Activated naive CD8-positive, alpha-beta T cell treated with anti-CD3 and anti-CD28 coated beads, Interleukin-2, amount 50 U/mL, for 24 hours (primary cell): ENCODE results near the gene DOK4.
A peak's percentile ranks its signal among the peaks of the same experiment; 100 is the strongest.
"Not testable (repeated sequence)": the region's sequence is repeated elsewhere in the genome, so short reads cannot be mapped to it uniquely, and the experiment has no call there.

Experiments used
- ATAC-seq: fragments of 150-1000 bp; cut with Tn5 transposase; one replicate; pipeline ENCODE4 v1.10.0; 2021
- DNase-seq: peaks from one replicate; pipeline ENCODE4 v3.0.0; 2021
- H3K27ac Mint-ChIP-seq: one replicate; pipeline ENCODE4 v1.8.0; 2021; ENCODE audit warnings: mild to moderate bottlenecking, mixed read lengths
- H3K27me3 Mint-ChIP-seq: one replicate; pipeline ENCODE4 v1.8.0; 2021; ENCODE audit warnings: mixed read lengths
- H3K36me3 Mint-ChIP-seq: one replicate; pipeline ENCODE4 v1.8.0; 2021; ENCODE audit warnings: low read depth, mixed read lengths
- H3K4me1 Mint-ChIP-seq: one replicate; pipeline ENCODE4 v1.8.0; 2021; ENCODE audit warnings: mixed read lengths
- H3K4me3 Mint-ChIP-seq: one replicate; pipeline ENCODE4 v1.8.0; 2021; ENCODE audit warnings: mild to moderate bottlenecking, moderate library complexity, mixed read lengths
- H3K9me3 Mint-ChIP-seq: one replicate; pipeline ENCODE4 v1.8.0; 2021; ENCODE audit warnings: mixed read lengths

DOK4 gene

DNA sequence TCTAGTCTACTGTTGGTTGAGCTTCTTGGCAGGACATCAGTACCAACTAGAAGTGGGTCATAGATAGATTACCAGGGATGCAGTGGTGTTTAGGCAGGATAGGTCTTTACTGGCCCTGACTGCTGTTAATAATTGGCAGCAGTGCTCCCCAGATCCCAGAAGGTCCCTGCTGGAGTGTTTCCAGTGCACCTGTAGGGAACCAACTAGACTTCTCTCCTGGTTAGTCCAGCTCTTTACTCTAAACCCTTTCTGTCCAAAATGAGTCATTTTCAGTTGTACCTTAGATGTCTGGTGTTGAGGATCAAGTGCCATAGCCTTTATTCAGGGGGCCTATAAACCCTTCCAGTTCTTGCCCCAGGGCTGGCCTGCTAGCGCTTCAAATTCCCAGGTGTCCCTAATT, 15.1 kb downstream of the DOK4 start:
- Mint-ChIP-seq H3K36me3 (peaks cover 25% of the 10 kb centered on the region), H3K4me1 (peaks cover 7% of the 10 kb centered on the region), H3K27me3 (no peaks in the 10 kb centered on the region), H3K9me3 (no peaks in the 10 kb centered on the region), H3K4me3 (no peak overlapping the region), H3K27ac (peak overlapping the region; percentile 27)
- DNase-seq: no peak
- ATAC-seq: no peak

DNA sequence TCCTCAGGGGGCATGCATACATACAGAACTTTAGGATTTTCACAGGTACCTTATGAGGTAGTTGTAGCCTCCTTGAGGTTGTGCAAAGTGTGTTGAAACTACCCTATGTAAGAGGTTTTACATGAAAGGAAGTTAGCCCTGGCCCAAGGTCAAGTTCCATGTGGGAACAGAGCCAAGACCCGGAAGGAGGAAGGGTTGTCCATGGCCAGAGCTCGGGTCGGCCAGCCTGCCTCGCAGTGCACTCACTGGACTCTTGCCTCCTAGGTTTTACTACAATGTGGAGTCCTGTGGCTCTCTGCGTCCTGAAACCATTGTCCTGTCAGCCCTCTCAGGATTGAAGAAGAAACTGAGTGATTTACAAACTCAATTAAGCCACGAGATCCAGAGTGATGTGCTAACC, 15.6 kb downstream of the DOK4 start:
- Mint-ChIP-seq H3K36me3 (peaks cover 30% of the 10 kb centered on the region), H3K4me3 (no peak overlapping the region), H3K4me1 (peaks cover 5% of the 10 kb centered on the region), H3K27ac (peak overlapping the region; percentile 27), H3K9me3 (no peaks in the 10 kb centered on the region), H3K27me3 (no peaks in the 10 kb centered on the region)
- DNase-seq (no peak), ATAC-seq (no peak)

DNA sequence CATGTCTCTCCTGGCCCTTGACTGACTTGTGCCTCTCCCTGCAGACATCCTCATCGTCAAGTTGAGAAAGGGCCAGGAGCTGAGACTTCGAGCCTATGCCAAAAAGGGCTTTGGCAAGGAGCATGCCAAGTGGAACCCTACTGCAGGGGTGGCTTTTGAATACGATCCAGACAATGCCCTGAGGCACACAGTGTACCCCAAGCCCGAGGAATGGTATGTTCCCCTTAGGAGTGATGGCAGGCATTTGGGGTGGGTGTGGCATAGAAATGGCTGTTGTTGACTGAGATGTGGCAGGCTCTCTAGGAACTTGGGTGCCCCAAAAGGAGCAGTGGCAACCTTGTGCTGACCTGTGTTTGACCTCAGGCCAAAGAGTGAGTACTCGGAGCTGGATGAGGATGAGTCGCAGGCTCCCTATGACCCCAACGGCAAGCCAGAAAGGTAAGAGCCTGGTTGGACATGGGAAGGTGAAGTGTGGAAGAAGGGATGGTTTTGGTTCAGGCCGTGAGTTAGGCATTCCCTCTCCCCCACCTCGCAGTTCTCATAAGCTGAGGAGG, 16.3 kb downstream of the DOK4 start:
- ATAC-seq (no peak), DNase-seq (no peak)
- H3K27me3 Mint-ChIP-seq: no peaks in the 10 kb centered on the region
- peaks cover 4% of the 10 kb centered on the region for H3K4me1 Mint-ChIP-seq
- no peak overlapping the region for H3K4me3 Mint-ChIP-seq
- no peaks in the 10 kb centered on the region for H3K9me3 Mint-ChIP-seq
- peaks cover 32% of the 10 kb centered on the region for H3K36me3 Mint-ChIP-seq
- no peak overlapping the region for H3K27ac Mint-ChIP-seq

DNA sequence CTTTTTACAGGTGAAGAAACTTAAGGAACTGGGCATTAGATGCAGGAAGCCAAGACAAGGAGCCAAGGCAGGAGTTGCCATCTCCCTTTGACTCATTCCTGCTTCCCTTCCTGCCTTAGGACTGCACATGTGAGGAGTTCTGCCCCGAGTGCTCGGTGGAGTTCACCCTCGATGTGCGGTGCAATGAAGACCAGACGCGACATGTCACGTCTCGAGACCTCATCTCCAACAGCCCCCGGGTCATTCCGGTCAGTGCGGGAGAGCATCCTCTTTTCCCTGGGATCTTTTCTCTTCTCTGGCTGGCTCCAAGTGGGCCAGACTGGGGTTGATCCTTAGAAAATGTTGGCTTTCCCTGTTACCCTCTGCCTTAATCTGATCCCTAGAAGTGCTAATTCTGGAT, 17.2 kb downstream of the DOK4 start:
- no peak overlapping the region for H3K4me3 Mint-ChIP-seq
- no peaks in the 10 kb centered on the region for H3K9me3 Mint-ChIP-seq
- ATAC-seq: no peak
- H3K4me1 Mint-ChIP-seq: peaks cover 11% of the 10 kb centered on the region
- H3K36me3 Mint-ChIP-seq: peaks cover 39% of the 10 kb centered on the region
- H3K27me3 Mint-ChIP-seq: no peaks in the 10 kb centered on the region
- H3K27ac Mint-ChIP-seq: no peak overlapping the region
- no peak for DNase-seq

DNA sequence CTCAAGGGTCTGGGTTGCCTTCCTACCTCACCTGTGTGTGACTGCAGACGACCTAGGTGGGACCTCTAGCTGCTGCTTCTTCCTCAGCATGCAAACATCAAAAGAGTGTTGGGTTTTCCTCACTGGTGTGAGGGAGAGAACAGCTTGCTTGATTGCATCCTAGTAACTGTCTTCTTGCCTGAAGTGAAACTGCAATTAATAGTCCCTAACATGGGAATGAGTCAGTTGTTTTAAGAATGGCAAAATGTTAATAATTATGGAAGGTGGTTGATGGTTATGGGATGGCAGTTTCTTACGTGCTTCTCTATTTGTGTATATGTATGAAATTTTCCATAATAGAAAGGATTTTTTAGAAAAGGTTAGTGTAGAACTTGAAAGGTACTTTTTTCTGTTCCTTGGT, 17.9 kb downstream of the DOK4 start:
- Mint-ChIP-seq H3K27me3 (no peaks in the 10 kb centered on the region), H3K9me3 (no peaks in the 10 kb centered on the region), H3K4me3 (no peak overlapping the region), H3K36me3 (peaks cover 42% of the 10 kb centered on the region), H3K4me1 (peaks cover 18% of the 10 kb centered on the region), H3K27ac (peak overlapping the region; percentile 48)
- ATAC-seq: no peak
- DNase-seq: no peak

DNA sequence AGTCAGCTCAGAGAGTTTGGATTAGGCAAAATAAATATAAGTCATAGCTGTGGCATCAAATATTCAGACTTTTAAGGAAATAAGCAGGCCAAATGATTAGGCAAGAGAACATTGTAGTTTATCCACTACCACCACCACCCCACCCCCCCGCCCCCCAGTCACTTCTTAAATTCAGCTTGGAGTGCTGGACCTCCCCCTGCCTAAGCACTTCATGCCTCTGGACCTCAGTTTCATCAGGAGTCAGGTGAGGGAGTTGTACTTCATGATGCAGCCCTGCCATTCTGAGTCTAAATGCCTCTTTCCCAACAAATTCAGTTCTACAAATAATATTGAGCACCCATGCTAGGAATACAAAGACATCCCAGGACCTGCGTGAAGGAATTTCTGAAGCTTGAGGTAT, 21.8 kb downstream of the DOK4 start:
- DNase-seq (no peak), ATAC-seq (no peak)
- peak overlapping the region; percentile 61 for H3K27ac Mint-ChIP-seq
- no peaks in the 10 kb centered on the region for H3K27me3 Mint-ChIP-seq
- peak overlapping the region; percentile 99 for H3K4me3 Mint-ChIP-seq
- H3K36me3 Mint-ChIP-seq: peaks cover 30% of the 10 kb centered on the region
- no peaks in the 10 kb centered on the region for H3K9me3 Mint-ChIP-seq
- H3K4me1 Mint-ChIP-seq: peaks cover 25% of the 10 kb centered on the region

DNA sequence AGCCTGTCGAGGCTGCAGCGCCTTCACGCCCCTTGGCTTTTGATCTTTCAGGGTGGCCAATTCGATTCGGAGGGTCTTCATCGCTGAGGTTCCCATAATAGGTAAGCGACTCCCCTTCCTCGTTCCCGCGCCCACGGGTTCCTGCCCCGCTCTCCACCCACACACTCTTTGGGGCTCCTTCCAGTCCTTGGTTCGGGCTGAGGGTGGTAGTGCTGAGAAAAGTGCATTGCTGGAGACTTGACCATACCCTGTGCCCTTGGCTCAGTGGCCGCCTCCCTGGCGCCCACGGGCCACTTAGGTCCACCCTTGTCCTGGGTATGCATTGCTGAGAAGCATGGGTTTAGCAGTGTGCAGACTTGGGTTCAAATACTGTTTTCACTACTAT, 23.3 kb downstream of the DOK4 start:
- Mint-ChIP-seq H3K4me1 (peaks cover 25% of the 10 kb centered on the region), H3K27ac (peak overlapping the region; percentile 99), H3K36me3 (peaks cover 23% of the 10 kb centered on the region), H3K9me3 (no peaks in the 10 kb centered on the region), H3K4me3 (peak overlapping the region; percentile 99), H3K27me3 (no peaks in the 10 kb centered on the region)
- ATAC-seq (no peak), DNase-seq (no peak)

DNA sequence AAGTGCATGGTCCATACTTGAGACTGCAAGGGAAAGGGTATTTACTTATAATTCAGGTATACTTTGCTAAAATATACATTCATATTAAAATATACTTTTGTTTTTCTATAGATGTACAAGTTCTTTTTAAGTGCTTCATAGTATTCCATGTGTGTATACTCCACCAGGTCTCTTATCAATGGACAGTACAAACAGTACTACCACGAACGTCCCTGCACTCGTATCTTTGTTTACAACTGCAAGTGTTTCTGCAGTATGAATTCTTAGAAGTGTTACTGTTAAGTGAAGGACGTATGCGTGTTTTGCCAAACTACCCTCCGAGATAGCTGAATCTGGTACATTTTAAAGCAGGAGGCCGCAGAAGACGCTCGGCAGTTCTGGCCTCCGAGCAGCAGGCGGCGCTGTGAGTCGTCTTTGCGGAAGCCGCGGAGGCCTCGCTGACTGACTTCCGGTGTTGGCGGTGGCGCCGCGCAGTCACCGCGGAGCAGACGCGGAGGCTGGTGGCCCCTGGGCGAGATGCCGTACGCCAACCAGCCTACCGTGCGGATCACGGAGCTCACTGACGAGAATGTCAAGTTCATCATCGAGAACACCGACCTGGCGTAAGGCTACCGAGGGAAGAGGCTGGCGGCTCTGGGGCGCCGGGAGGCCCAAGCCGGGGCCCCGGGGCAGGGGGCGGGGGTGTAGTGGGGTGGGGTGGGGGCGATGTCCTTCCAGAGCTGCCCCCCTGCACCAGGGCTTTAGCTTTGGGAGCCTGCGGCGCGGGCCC, 23.9 kb downstream of the DOK4 start, which contains the start of gene POLR2C:
POLR2C (plus strand) TSS at position 471 of the 769 bp plus-strand sequence; CDS start at position 517, 46 bp downstream.
- H3K4me1 Mint-ChIP-seq: peaks cover 25% of the 10 kb centered on the region
- peak; percentile 91 for ATAC-seq
- DNase-seq: peak; percentile 96
- H3K4me3 Mint-ChIP-seq: peak within 1 kb of the TSS; percentile 99
- H3K27me3 Mint-ChIP-seq: no peaks in the 10 kb centered on the region
- H3K9me3 Mint-ChIP-seq: no peaks in the 10 kb centered on the region
- peaks cover 20% of the 10 kb centered on the region for H3K36me3 Mint-ChIP-seq
- H3K27ac Mint-ChIP-seq: peak within 1 kb of the TSS; percentile 99

DNA sequence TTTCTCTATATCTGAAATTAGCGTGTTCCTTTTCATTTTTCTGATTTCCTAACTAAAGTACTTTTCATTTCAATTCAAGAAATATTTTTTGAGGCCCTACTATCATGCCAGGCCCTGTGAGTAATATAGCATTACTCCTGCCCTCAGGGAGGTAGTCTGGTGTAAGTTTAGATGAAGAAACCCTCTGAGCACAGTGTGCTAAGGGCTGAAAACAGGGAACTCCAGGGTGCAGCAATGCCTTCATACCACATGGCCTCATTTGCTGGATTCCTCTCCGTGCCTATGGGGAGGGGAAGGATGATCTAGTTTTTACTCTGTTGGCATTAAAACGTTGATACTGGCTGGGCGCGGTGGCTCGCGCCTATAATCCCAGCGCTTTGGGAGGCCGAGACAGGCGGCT, 34.3 kb downstream of the DOK4 start:
- ATAC-seq (no peak), DNase-seq (no peak)
- H3K4me3 Mint-ChIP-seq: no peak overlapping the region
- H3K9me3 Mint-ChIP-seq: no peaks in the 10 kb centered on the region
- peaks cover 23% of the 10 kb centered on the region for H3K4me1 Mint-ChIP-seq
- H3K36me3 Mint-ChIP-seq: peaks cover 32% of the 10 kb centered on the region
- no peaks in the 10 kb centered on the region for H3K27me3 Mint-ChIP-seq
- no peak overlapping the region for H3K27ac Mint-ChIP-seq

DNA sequence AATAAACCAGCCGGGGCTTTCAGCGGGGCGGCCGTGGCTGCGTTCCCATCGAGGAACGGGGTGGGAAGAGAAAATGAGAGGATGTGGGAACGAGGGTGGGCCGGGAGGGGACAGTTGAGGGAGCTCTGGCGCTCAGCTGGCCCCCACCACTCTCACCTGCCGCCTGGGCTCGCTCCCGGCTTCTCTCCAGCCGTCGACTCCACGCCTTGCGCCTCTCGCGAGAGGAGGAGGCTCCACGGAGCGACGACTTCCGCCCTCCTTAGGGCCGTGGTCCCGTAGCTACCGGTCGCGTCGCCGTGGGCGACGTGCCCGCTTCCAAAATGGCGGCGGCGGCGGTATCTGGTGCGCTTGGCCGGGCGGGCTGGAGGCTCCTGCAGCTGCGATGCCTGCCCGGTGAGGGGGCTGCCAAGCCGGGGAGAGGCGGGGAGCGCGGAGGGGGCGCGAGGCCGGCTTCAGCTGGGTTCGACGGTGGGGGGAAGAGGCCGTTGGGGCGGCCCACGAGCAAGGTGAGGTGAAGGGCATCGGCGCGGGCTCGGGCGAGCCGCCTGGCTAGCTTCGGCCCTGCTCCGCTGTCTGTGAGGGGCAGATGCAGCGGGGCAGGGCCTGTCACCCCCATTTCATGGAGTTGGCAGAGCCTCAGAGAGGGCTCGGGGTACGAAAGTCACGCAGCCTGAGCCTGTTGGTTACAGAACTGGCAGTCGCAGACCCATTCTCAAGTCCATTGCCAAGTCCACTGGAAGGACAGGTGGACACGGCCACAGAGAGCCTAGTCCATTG, 38.9 kb downstream of the DOK4 start, which contains the start of the genes CIAPIN1 and COQ9:
CIAPIN1 (minus strand) TSS at position 200 of the 777 bp plus-strand sequence. CDS start 6,457 bp downstream, outside the sequence.
COQ9 (plus strand) TSS at position 294 of the 777 bp plus-strand sequence; CDS start at position 321, 27 bp downstream.
- DNase-seq (peak; percentile 92), ATAC-seq (peak; percentile 99)
- Mint-ChIP-seq H3K27ac (peak within 1 kb of the TSS; percentile 89), H3K27me3 (no peaks in the 10 kb centered on the region), H3K36me3 (peaks cover 21% of the 10 kb centered on the region), H3K9me3 (no peaks in the 10 kb centered on the region), H3K4me3 (peak within 1 kb of the TSS; percentile 94), H3K4me1 (peaks cover 43% of the 10 kb centered on the region)

DNA sequence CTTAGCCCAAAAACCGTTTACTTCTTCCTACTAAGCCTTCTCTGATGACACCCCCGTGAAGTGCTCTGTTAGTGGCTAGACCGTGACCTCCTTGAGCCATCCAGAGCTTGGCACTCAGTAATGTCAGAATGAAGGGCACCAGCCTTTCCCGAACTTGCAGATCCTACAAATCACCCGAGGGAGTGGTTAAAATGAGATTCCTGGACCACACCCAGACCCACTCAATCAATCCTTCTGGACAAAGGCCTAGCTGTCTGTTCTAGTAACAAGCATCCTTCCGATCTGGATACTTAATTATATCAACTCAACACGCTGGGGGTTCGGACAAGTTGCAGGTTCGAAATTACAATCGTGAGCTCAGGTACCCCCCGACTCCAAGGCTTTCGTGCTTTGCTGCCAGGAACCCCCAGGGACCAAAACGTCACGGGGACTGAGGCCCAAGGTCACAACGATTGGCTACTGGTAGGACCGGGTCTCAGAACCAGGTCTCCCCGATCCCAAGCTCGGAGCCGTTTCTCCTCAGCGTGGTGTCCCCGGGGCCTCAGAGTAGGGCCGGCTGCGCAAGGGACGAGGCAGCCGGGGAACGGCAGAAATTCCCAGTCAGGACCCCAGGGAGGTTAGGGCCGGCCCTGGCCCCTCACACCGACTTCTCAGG, 39.6 kb downstream of the DOK4 start:
- peaks cover 2% of the 10 kb centered on the region for H3K9me3 Mint-ChIP-seq
- H3K4me3 Mint-ChIP-seq: peak overlapping the region; percentile 94
- H3K4me1 Mint-ChIP-seq: peaks cover 43% of the 10 kb centered on the region
- H3K36me3 Mint-ChIP-seq: peaks cover 21% of the 10 kb centered on the region
- DNase-seq (peak; percentile 30), ATAC-seq (peak; percentile 30)
- H3K27me3 Mint-ChIP-seq: no peaks in the 10 kb centered on the region
- H3K27ac Mint-ChIP-seq: peak overlapping the region; percentile 89

DNA sequence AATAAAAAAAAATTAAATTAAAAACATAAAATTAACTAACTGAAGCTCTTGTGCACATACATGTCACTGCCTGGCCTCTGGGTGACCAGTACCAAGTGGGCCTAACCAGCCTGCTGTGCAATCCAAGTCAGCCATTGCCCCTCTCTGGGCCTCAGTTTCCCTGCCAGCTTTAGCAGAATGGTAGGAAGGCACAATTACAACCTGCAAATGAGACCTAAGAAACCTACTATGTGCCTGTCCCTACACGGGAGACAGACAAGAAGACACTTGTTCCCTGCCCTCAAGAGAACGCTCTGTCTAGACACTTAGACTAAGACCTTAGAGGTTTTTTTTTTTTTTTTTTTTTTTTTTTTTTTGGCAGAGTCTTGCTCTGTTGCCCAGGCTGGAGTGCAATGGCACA, 40.8 kb downstream of the DOK4 start:
- Mint-ChIP-seq H3K27me3 (no peaks in the 10 kb centered on the region), H3K9me3 (peaks cover 10% of the 10 kb centered on the region), H3K27ac (no peak overlapping the region)

DNA sequence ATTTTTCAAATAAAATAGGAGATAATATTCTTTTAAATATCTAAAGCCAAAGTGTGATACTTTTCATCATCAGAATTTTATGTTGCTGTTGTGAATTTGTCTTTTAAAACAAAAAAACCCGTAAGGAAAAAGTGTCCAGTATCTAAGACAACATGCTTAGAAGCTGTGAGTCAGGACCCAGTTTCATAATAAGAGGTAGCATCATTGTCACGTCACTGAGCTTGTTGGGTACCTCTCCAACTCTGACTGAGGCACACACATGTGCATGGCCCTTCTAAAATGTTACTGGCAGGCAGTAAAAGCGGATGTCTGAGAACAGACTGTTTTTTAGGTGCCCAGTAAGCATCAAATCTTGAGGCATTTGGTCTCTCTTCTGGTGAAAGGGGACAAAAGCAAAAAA, 41.6 kb downstream of the DOK4 start:
- no peak for DNase-seq
- Mint-ChIP-seq H3K27me3 (no peaks in the 10 kb centered on the region), H3K27ac (no peak overlapping the region), H3K4me3 (peak overlapping the region; percentile 28), H3K9me3 (peaks cover 15% of the 10 kb centered on the region), H3K36me3 (peaks cover 40% of the 10 kb centered on the region), H3K4me1 (peaks cover 45% of the 10 kb centered on the region)
- ATAC-seq: no peak

More for the DNA sequence above, 40.8 kb downstream of the DOK4 start:
- DNase-seq: no peak
- Mint-ChIP-seq H3K4me3 (peak overlapping the region; percentile 94), H3K4me1 (peaks cover 45% of the 10 kb centered on the region), H3K36me3 (peaks cover 32% of the 10 kb centered on the region)
- ATAC-seq: no peak

DNA sequence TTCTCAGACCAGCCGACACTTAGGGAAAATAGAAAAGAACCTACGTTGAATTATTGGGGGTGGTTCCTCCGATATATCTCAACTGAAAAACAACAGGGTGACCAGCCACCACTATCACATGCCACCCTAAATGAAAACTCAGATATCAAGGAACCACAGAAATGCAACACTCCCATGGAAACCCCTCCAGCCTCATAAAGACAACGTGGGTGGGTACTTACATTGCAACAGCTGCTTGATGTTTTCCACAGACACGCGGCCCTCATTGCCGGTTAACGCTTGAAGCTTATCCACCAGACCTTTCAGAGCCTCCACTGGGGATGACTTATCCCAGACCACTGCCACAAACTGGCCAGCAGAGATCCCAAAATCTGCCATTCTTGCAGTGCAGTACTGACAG, 45.7 kb downstream of the DOK4 start:
- H3K4me3 Mint-ChIP-seq, ATAC-seq, DNase-seq, H3K27me3 Mint-ChIP-seq, H3K27ac Mint-ChIP-seq: not testable (repeated sequence)
- Mint-ChIP-seq H3K4me1 (peaks cover 22% of the 10 kb centered on the region), H3K36me3 (peaks cover 57% of the 10 kb centered on the region), H3K9me3 (peaks cover 15% of the 10 kb centered on the region)
